Esophagus squamous epithelium (tissue), 5 donors: ENCODE data around the gene MACC1. TPM values are rescaled to one million over a fixed set of nuclear protein-coding genes. Genes with fewer than 3 reads are reported as not detected.
A peak's percentile ranks its signal among the peaks of the same experiment; 100 is the strongest.

Source experiments
- DNase-seq: peaks from one replicate; lab custom pipeline; 2025; lab: John Stamatoyannopoulos, UW
- H3K27ac ChIP-seq, 4 donors: fragments of 200-600 bp; sonication (generic); one replicate each; pipeline ENCODE4 v1.5.1; 2016 to 2019; ENCODE audit warnings: mild to moderate bottlenecking in 1 of 4
- H3K27me3 ChIP-seq, 4 donors: fragments of 200-600 bp; sonication (generic); 1 replicate in 3 of 4; 2 replicates in 1 of 4; pipeline versions ENCODE4 v1.5.1 to v1.6.0; 2017 to 2021; ENCODE audit warnings: antibody characterized with exemption in 1 of 4
- H3K36me3 ChIP-seq, 3 donors: fragments of 200-600 bp; sonication (generic); one replicate each; pipeline ENCODE4 v1.5.1; 2016 to 2019
- H3K4me1 ChIP-seq, 3 donors: fragments of 200-600 bp; sonication (generic); one replicate each; pipeline ENCODE4 v1.5.1; 2017 to 2019
- H3K4me3 ChIP-seq, 4 donors: fragments of 200-600 bp; sonication (generic); 1 replicate in 3 of 4; 2 replicates in 1 of 4; pipeline ENCODE4 v1.5.1; 2016 to 2019; ENCODE audit warnings: mild to moderate bottlenecking in 2 of 4, moderate library complexity in 1 of 4
- H3K9me3 ChIP-seq, 3 donors: fragments of 200-600 bp; sonication (generic); one replicate each; pipeline ENCODE4 v1.5.1; 2016 to 2019
- CTCF ChIP-seq, 6 experiments: fragments of 450-650 bp in 4 of 6; fragments of 200-600 bp in 2 of 6; sonication (generic) in 2 of 6; IDR thresholded peaks; one replicate each; pipeline ENCODE4 v1.5.1; 2016 to 2019; ENCODE audit warnings: antibody characterized with exemption in 6 of 6, mild to moderate bottlenecking in 4 of 6, moderate library complexity in 4 of 6
- POLR2A ChIP-seq, 4 donors: fragments of 450-650 bp; IDR thresholded peaks; one replicate each; pipeline ENCODE4 v1.6.1; 2017; ENCODE audit warnings: antibody characterized with exemption in 4 of 4, mild to moderate bottlenecking in 4 of 4, moderate library complexity in 3 of 4
- WGBS, 2 donors: methylation state at CpG; one replicate each; pipeline ENCODE4 v1.1.5; 2018; 5-methylcytosine and 5-hydroxymethylcytosine counted together
- intact Hi-C: fragments of 100-400 bp; cut with DNase I; formaldehyde crosslinking; loops from one replicate; pipeline ENCODE4 v1.15.0; 2022
- total RNA-seq, 4 donors: library from RNA; depleted of rRNA; stranded (reverse); fragments of >200 nt; gene quantifications; one replicate each; pipeline ENCODE4 v1.1.0, GENCODE V29; 2016
- donor health status: DM: yes; HTN: yes; CAD: no.

Gene MACC1
- total RNA-seq, 4 donors from 2014 or later = 17.4 to 32.8 (median 23.2) TPM

- no peak overlapping the region for H3K27ac ChIP-seq
- no peaks in the 10 kb centered on the region for H3K27me3 ChIP-seq
- H3K4me3 ChIP-seq = no peak overlapping the region
- intact Hi-C loops = no loop called here
- H3K9me3 ChIP-seq = no peaks in the 10 kb centered on the region
- no peak for TF ChIP-seq POLR2A (IDR thresholded peaks at IDR 0.05)
- TF ChIP-seq CTCF (IDR thresholded peaks at IDR 0.05) = no peak
- DNase-seq = no peak
- H3K36me3 ChIP-seq = peaks cover 0 to 13% (median 0%) of the 10 kb centered on the region in 3 donors
- H3K4me1 ChIP-seq = peaks cover 0 to 6% (median 0%) of the 10 kb centered on the region in 3 donors
- WGBS, 2 donors = 39 to 55% methylated on average over 3 of the region's 3 CpGs
Observed at GRCh38 chr7:20144801-20145200, 72.4 kb downstream of the MACC1 start.

GRCh38 chr7:20141666-20142065 lies 75.5 kb downstream of the MACC1 start:
- 76 to 78% methylated on average over 4 of the region's 4 CpGs for WGBS, 2 donors
- intact Hi-C loops = no loop called here
- Histone ChIP-seq H3K4me1 (peaks cover 0 to 12% (median 0%) of the 10 kb centered on the region in 3 donors), H3K27ac (no peak overlapping the region), H3K36me3 (peaks cover 0 to 13% (median 0%) of the 10 kb centered on the region in 3 donors), H3K4me3 (no peak overlapping the region), H3K9me3 (no peaks in the 10 kb centered on the region), H3K27me3 (no peaks in the 10 kb centered on the region)
- no peak for DNase-seq
- TF ChIP-seq POLR2A (IDR thresholded peaks at IDR 0.05) (no peak), CTCF (IDR thresholded peaks at IDR 0.05) (no peak)

GRCh38 chr7:20141002-20141345 lies 76.2 kb downstream of the MACC1 start:
- H3K27me3 ChIP-seq = no peaks in the 10 kb centered on the region
- H3K36me3 ChIP-seq = peaks cover 0 to 13% (median 0%) of the 10 kb centered on the region in 3 donors
- WGBS, 2 donors = 64 to 73% methylated on average over 2 of the region's 2 CpGs
- intact Hi-C loops = no loop called here
- peaks cover 0 to 12% (median 0%) of the 10 kb centered on the region in 3 donors for H3K4me1 ChIP-seq
- no peak for TF ChIP-seq POLR2A (IDR thresholded peaks at IDR 0.05)
- no peak for TF ChIP-seq CTCF (IDR thresholded peaks at IDR 0.05)
- DNase-seq = no peak
- no peak overlapping the region for H3K4me3 ChIP-seq
- no peaks in the 10 kb centered on the region for H3K9me3 ChIP-seq
- peak overlapping the region in 2 of 4 donors; percentile 35 to 73 for H3K27ac ChIP-seq

DNA sequence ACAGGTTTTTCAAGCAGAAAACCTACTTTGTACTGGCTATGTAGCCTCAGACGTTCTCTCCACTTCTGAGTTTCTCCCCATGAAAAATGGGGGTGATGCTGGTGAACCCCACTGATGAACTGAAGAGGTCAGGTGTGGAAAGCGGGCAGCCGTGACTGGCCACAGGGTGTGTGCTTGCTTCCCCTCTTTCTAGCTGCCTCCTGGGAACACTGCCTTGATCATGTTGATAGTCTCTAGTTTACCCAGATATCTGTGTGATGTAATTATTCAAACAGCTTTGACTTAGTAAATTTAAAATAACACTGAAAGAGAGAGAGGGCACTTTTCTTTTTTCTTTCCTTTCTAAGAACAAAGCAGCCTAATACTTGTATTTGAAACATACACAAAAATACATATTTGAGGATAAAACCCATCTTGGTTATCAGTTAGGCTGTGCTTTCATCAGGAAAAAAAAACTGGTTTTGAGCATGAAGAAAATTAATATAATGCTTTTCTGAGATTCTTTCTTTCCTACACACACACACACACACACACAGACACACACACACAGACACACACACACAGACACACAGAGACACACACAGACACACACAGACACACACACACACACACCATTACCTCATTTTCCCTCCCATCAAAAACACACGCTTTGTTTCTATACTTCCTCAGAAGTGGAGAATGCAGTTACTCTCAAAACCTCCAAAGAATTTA lies 76.7 kb downstream of the MACC1 start:
- peaks cover 0 to 13% (median 0%) of the 10 kb centered on the region in 3 donors for H3K36me3 ChIP-seq
- no peaks in the 10 kb centered on the region for H3K27me3 ChIP-seq
- peak overlapping the region in 3 of 4 donors; percentile 22 to 73 (median 35) for H3K27ac ChIP-seq
- H3K4me3 ChIP-seq = peak overlapping the region in 2 of 4 donors; percentile 2 to 32
- H3K9me3 ChIP-seq = no peaks in the 10 kb centered on the region
- peaks cover 0 to 12% (median 0%) of the 10 kb centered on the region in 3 donors for H3K4me1 ChIP-seq
- intact Hi-C loops = no loop called here
- WGBS, 2 donors = 57 to 68% methylated on average over 4 of the region's 4 CpGs
- no peak for DNase-seq
- no peak for TF ChIP-seq CTCF (IDR thresholded peaks at IDR 0.05)
- no peak for TF ChIP-seq POLR2A (IDR thresholded peaks at IDR 0.05)

- H3K27me3 ChIP-seq = no peaks in the 10 kb centered on the region
- H3K4me3 ChIP-seq = no peak overlapping the region
- H3K4me1 ChIP-seq = peaks cover 0 to 12% (median 0%) of the 10 kb centered on the region in 3 donors
- intact Hi-C loops = no loop called here
- H3K9me3 ChIP-seq = no peaks in the 10 kb centered on the region
- no peaks in the 10 kb centered on the region for H3K36me3 ChIP-seq
- TF ChIP-seq POLR2A (IDR thresholded peaks at IDR 0.05) (no peak), CTCF (IDR thresholded peaks at IDR 0.05) (no peak)
- WGBS, 2 donors = 92 to 94% methylated on average over 2 of the region's 2 CpGs
- DNase-seq = no peak
- H3K27ac ChIP-seq = no peak overlapping the region
Observed at GRCh38 chr7:20136647-20137046, 80.5 kb downstream of the MACC1 start.
